GM18505 (cell line): ENCODE measurements around the gene FRMD4A.

Source experiments
- ATAC-seq: cut with Tn5 transposase; IDR thresholded peaks from one replicate; pipeline ENCODE4 v1.9.1; 2021; ENCODE audit not compliant: unreplicated experiment
- POLR2A ChIP-seq: IDR thresholded peaks from 4 replicates; pipeline ENCODE4 v1.6.1; 2011; ENCODE audit warnings: borderline replicate concordance; ENCODE audit not compliant: insufficient read depth, insufficient read length; ENCODE audit errors: extremely low read depth

The FRMD4A gene

DNA sequence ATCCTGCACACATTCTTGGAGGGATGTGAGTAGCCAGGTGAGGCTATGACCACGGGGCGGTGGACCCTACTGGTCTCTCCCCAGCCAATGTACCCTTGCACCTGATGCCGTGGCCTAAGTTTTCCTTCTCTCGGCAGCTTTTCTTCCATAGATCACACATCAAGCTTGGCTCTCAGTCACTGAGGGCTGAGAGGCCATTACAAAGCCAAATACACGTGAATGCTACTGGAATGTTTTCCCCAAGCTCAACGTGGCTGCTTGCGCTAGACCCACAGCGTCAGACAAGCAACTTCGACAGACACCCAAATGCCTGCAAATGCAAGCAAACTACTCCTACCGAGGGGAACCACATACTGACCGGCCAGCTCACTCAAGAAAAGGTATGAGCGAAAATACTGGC is 660.8 kb downstream of the FRMD4A start:
- no peak for ATAC-seq

DNA sequence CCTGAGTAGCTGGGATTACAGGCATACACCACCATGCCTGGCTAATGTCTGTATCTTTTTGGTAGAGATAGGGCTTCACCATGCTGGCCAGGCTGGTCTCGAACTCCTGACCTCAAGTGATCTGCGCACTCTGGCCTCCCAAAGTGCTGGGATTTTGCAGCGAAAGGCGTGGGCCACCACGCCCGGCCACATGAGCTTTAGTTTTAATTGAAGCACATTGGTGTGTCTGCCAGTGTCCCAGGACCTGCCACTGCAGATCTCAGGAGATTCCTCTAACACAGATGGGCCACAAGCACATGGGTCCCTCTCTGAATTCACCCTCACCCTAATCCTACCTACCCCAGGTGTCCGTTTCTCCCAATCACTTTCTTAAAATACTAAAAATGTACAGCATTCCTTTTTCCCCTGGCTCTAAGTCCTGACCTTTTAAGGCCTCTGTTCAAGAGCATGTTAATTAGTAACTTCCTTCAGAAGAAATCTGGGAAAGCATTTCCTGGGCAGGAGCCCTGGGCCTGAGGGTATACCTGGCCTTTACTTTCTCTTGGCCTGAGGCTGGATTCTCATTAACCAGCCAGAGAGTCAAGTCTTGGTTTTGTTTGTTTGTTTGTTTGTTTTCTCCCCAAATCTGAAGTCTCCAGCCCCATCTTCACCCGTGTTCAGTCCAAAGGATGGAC is 661.4 kb downstream of the FRMD4A start:
- no peak for ATAC-seq
- no peak for TF ChIP-seq POLR2A

More for the DNA sequence above, 660.8 kb downstream of the FRMD4A start:
- no peak for TF ChIP-seq POLR2A

DNA sequence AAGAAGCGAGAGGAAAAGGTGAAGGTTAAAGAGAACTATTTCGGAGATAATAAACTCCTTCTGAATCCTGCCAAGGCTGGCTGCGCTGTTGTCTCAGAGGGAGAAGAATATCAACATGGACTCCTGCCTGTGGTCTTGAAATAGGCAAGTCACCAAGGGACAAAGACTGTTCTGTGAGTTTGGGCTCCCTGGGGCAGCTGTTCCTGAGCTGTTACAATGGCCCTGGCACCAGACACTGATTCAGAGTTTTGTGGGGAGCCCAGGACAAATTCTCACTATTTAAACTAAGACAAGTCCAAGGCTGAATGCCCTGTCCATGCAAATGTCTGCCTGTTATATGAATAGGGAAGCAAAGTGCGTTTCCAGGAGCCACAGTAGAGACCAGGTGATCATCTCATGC is 662.6 kb downstream of the FRMD4A start:
- no peak for ATAC-seq
- no peak for TF ChIP-seq POLR2A

DNA sequence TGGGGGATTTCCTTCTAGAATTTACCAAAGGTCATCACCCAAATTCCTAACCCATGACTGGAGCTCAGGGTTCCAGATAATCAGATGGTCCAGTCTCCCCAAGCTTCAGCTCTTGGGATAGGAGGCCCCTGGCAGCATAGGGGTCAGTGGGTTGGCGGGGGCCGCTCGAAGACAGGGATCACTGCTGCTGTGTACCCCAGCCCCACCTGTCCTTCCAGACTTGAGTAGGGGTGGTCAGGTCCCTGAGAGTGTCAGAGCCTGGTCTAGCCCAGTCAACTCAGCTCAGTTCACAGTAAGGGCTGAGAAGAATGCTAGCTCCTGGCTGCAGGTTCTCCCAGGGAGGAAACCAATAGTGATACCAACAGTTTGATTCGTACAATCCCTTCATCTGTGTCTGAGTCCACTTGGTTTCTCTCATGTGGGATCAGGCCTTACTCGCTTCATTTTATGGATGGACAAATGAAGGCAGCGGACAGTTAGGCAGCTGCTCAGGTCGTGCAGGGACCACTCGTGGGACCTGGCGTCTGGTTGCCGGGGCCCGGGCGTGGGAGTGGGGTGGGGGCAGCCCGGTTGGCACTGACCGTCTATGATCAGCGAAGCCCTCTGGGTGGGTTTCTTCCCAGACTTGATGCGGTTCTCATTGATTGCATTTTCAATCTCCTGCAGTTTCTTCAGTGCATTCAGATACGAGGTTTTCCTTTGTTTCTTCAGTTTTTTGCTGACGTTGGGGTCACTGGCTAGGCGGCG is 665.0 kb downstream of the FRMD4A start:
- TF ChIP-seq POLR2A, result no peak
- ATAC-seq, result no peak

DNA sequence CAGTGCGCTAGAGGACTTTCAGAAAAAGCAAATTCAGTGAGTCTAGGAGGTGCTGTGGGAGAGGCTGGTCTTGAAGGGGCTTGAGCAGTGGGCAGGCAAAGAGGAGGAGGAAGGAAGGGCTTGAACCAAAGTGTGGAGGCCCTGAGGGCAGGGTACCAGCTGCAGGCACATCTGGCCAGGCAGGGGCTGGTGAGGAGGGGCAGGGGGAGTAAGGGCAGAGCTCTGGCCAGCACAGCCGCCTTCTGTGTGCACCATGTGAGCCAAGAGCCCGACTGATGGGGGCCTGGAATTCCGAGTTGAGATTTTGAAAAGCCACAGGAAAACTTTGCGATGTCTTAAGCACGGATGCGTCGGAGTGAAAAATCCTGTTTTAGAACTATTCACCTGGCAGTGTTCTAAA is 669.5 kb downstream of the FRMD4A start:
- ATAC-seq, result no peak
- TF ChIP-seq POLR2A, result no peak

DNA sequence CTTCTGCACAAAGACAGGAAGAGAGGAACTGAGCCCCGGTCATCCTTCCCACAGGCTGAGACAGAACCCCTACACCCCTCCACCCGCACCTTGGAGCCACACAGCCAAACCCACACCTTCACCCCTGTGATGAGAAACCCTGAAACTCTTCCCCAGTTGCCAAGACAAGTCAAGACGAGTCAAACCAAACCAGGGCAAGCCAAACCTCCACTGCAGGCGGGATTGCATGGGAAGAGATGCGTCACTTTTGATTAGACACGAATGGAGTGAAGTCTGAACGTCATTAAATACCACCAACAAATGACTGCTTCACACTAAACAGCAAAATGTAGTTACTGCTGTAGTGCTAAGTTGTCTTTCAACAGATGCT is 670.2 kb downstream of the FRMD4A start:
- no peak for ATAC-seq
- TF ChIP-seq POLR2A, result no peak

DNA sequence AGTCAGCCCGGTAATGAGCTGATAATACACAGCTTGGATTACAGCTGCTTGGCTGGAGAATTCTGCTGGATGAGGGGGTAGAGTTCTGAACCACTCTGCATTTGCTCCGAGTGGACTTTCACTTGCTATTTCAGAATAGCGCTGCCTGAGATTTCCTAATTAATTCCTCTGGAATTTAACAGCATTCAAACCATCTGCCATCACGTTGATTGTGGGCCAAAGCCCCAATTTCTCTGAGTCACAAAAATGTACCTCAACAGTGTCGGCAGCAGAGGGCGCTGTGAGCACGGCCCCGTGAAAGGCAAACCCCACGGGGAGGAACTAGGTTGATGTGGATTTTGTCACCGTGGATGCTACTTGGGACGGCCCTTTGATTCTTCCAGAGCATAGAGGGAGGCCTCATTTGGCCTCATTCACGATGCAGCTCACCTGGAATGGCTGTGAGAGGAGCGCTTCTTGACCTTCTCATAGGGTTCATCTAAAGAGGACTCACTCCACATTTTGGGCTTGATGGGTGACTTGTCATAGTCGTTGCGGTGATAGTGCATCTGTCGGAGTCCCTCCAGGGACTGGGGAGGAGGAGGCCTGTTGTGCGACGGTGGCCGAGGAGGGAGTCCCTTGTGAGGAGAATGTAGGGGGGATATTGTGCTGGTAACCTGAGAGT is 670.7 kb downstream of the FRMD4A start:
- no peak for TF ChIP-seq POLR2A
- ATAC-seq, result no peak

DNA sequence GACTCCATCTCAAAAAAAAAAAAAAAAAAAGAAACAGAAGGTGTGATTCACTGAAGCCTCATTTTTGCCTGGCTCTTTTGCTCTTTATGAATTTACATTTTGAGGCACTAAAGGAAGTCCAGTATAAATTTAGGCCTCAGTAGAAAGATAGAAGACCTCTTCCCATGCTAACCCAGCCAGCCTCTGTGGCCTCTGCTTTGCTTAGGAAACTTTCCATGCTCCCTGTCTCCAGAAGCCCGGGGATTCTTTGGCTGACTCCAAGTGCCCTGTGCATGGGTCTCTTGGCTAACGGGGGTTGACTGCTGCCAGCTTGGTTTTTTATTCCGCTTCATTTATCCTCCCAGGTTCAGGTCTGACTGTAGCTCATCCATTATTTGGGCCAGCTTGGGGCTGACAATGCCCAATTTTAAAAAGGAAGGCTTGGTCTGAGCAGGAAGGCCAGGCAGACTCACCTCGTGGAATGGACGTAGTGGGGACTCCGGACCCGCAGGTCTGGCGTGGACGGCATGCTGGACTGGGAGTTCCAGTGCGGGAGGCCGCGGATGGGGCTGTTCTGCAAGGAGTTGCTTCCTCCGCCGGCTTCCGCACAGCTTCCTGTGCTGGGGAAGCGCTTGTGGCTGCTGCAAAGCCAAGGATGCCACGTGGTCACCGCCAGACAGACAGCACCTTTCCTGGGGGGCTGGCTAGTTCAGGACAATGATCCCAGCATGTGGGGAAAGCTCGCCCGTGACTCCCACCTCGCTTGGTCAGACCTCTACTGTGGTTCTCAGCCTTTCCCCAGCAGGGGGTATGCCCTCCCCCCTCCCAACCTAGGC is 671.6 kb downstream of the FRMD4A start:
- no peak for TF ChIP-seq POLR2A
- ATAC-seq, result no peak

DNA sequence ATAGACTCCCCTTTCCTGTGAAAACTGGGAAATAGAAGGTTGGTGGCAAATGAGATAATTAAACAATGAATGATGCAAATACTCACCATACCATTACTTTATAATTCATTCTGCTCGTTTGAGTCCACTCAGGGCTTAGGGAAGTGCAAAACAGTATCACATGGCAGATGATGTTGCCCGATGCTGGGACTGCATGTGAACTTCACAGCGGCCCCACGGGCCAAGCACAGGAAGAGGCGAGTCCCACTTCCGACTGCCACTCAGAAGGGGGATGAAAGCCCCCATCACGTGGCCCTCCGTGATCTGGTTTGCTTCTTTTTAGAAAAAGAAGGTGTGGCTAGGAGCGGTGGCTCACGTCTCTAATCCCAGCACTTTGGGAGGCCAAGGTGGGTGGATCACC is 672.5 kb downstream of the FRMD4A start:
- ATAC-seq, result no peak
- TF ChIP-seq POLR2A, result no peak

DNA sequence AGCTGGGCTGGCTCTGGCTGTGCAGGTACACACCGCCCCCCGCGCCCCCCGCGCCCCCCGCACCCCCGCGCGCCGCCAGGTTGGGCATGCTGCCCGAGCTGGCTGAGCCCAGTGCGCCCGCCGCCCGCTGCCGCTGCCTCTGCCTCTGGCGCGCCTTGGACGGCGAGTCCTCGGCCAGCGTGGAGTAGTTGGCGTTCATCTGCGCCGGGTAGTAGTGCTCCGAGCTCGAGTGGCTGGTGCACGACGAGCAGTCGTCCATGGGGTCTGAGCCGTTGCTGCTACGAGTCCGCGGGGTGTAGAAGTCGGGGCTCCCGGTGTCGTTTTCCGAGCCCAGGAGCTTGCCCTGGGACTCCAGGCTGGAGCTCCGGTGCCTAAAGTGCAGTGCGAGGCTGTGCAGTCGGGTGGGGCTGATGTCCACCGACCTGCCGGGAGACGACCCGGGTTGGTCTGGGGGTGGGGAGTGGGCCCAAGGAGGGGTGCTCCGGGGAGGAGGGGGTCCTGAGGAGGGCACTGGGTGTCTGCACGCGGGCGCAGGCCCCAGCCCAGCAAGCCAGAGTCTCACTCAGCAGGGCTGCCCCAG is 673.5 kb downstream of the FRMD4A start:
- no peak for TF ChIP-seq POLR2A
- ATAC-seq, result no peak

DNA sequence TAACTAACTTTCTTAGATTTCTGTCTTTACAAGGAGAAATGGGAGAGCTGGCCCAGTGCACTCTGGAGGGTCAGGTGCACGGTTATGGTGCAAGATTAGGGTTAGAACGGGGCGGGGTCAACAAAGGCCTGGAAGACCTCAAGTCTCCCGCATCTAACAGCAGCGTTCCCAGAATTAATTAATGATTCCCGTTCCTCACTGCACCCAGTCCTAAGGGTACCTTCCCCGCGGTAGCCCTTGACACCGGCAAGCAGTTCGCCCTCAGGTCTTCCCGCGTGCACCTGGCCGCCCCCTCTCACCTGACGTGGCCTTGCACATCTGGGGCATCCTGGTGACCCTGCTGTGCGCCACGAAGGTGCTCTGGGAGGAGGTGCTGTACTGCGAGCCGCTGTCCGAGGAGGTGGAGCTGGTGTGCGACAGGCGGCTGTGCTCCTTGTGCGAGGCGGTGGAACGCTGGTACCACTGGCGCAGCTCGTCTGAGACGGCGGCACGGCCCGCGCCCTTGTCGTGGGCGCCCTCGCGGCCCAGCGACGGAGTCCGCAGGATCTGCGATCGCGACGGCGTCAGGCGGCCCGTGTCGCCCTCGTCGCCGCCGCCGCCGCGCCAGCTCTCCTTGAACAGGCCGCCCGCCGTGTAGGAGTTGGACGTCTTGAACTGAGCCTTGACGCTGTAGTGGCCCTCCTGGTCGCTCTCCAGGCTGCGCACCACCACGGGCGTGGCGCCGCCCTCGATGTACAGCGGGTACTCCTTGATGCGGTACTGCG is 674.2 kb downstream of the FRMD4A start:
- no peak for ATAC-seq
- TF ChIP-seq POLR2A, result no peak

DNA sequence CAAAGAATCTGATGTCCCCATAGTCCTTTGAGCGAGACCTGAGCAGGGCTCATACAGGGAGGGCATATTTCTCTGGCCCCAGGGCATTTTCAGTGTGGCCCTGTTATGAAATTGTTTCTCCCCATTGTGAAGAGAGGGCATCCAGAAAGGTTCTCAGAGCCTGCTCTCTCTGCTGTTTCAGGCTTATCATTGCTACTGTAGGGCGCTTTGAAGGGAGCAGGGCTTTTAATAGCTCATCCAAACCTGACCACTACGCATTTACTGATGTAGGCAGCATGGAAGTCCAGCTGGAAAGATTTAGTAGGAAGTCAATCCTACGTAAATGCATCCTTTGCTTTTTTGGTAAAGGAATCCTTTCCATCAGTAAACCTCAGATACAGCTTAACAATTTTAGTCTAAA is 675.9 kb downstream of the FRMD4A start:
- TF ChIP-seq POLR2A, result no peak
- no peak for ATAC-seq
